Gastroesophageal sphincter (tissue), 4 donors: ENCODE results near the gene TBR1. TPM values are rescaled to one million over a fixed set of nuclear protein-coding genes. Genes with fewer than 3 reads are reported as not detected.
A peak's percentile ranks its signal among the peaks of the same experiment; 100 is the strongest.

Experiments
- ATAC-seq: fragments of 150-250 bp; one replicate; pipeline ENCODE4 v1.9.1; 2016; ENCODE audit warnings: mild to moderate bottlenecking, moderate library complexity
- H3K27ac ChIP-seq, 4 donors: fragments of 200-600 bp; sonication (generic) in 3 of 4; 1 replicate in 3 of 4; 2 replicates in 1 of 4; pipeline ENCODE4 v1.5.1; 2016 to 2019
- H3K27me3 ChIP-seq: fragments of 200-600 bp; sonication (generic); one replicate; pipeline ENCODE4 v1.5.1; 2019
- H3K36me3 ChIP-seq, 2 donors: fragments of 200-600 bp; sonication (generic); one replicate each; pipeline ENCODE4 v1.5.1; 2019; ENCODE audit warnings: control low read depth in 1 of 2
- H3K4me1 ChIP-seq, 3 donors: fragments of 200-600 bp; sonication (generic); 1 replicate in 2 of 3; 2 replicates in 1 of 3; pipeline ENCODE4 v1.5.1; 2016 to 2019; ENCODE audit warnings: control low read depth in 2 of 3
- H3K4me3 ChIP-seq, 2 donors: fragments of 200-600 bp; sonication (generic); one replicate each; pipeline ENCODE4 v1.5.1; 2019; ENCODE audit warnings: mild to moderate bottlenecking in 1 of 2, moderate library complexity in 1 of 2
- H3K9me3 ChIP-seq, 3 donors: fragments of 200-600 bp; sonication (generic); one replicate each; pipeline ENCODE4 v1.5.1; 2017 to 2019; ENCODE audit warnings: control low read depth in 2 of 3
- EP300 ChIP-seq: sonication (generic); formaldehyde crosslinking; IDR thresholded peaks from one replicate; pipeline ENCODE4 v1.6.1; 2017; ENCODE audit warnings: antibody characterized with exemption, mild to moderate bottlenecking
- POLR2A ChIP-seq, 2 donors: fragments of 450-650 bp; IDR thresholded peaks; one replicate each; pipeline ENCODE4 v1.6.1; 2017; ENCODE audit warnings: antibody characterized with exemption in 2 of 2, mild to moderate bottlenecking in 2 of 2, moderate library complexity in 1 of 2
- POLR2AphosphoS5 ChIP-seq: sonication (generic); formaldehyde crosslinking; IDR thresholded peaks from one replicate; pipeline ENCODE4 v1.6.1; 2017; ENCODE audit warnings: antibody characterized with exemption
- WGBS, 2 donors: methylation state at CpG; one replicate each; pipeline ENCODE4 v1.1.5; 2018; ENCODE audit warnings: low coverage in 1 of 2; 5-methylcytosine and 5-hydroxymethylcytosine counted together
- total RNA-seq, 4 donors: library from RNA; depleted of rRNA; stranded (reverse); fragments of >200 nt; gene quantifications; one replicate each; pipeline ENCODE4 v1.1.0, GENCODE V29; 2016
- TF ChIP-seq, protein P1 (sequence below), 4 experiments: fragments of 200-600 bp in 2 of 4; fragments of 450-650 bp in 2 of 4; sonication (generic) in 1 of 4; IDR thresholded peaks; one replicate each; pipeline ENCODE4 v1.5.1; 2017 to 2019; ENCODE audit warnings: antibody characterized with exemption in 4 of 4, mild to moderate bottlenecking in 2 of 4, moderate library complexity in 2 of 4

The TBR1 gene
- total RNA-seq, 4 donors from 2014 or later, result not detected

DNA sequence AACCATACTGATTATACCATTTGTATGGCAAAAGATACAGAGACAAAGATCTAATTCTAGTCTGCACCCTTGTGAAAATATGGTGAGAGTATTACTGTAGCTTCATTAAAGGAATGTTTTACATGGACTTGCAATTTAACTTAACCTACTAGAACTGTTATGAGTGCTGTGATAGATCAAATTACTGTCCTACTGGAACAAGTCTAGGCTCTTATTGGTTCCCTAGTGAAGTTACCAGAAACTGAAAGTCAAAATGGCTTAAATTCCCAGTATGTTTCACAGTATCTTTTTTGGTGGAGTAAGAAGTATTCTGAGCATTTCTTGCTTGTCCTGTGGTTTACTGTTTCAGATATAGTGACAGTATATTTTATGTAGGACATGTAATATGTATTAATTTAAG is 3.8 kb upstream of the TBR1 start:
- no peak for TF ChIP-seq EP300
- no peak for TF ChIP-seq POLR2AphosphoS5
- TF ChIP-seq, protein P1, sequence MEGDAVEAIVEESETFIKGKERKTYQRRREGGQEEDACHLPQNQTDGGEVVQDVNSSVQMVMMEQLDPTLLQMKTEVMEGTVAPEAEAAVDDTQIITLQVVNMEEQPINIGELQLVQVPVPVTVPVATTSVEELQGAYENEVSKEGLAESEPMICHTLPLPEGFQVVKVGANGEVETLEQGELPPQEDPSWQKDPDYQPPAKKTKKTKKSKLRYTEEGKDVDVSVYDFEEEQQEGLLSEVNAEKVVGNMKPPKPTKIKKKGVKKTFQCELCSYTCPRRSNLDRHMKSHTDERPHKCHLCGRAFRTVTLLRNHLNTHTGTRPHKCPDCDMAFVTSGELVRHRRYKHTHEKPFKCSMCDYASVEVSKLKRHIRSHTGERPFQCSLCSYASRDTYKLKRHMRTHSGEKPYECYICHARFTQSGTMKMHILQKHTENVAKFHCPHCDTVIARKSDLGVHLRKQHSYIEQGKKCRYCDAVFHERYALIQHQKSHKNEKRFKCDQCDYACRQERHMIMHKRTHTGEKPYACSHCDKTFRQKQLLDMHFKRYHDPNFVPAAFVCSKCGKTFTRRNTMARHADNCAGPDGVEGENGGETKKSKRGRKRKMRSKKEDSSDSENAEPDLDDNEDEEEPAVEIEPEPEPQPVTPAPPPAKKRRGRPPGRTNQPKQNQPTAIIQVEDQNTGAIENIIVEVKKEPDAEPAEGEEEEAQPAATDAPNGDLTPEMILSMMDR (IDR thresholded peaks at IDR 0.05), result no peak
- no peak for TF ChIP-seq POLR2A (IDR thresholded peaks at IDR 0.05)
- peaks cover 37% of the 10 kb centered on the region for H3K27me3 ChIP-seq

DNA sequence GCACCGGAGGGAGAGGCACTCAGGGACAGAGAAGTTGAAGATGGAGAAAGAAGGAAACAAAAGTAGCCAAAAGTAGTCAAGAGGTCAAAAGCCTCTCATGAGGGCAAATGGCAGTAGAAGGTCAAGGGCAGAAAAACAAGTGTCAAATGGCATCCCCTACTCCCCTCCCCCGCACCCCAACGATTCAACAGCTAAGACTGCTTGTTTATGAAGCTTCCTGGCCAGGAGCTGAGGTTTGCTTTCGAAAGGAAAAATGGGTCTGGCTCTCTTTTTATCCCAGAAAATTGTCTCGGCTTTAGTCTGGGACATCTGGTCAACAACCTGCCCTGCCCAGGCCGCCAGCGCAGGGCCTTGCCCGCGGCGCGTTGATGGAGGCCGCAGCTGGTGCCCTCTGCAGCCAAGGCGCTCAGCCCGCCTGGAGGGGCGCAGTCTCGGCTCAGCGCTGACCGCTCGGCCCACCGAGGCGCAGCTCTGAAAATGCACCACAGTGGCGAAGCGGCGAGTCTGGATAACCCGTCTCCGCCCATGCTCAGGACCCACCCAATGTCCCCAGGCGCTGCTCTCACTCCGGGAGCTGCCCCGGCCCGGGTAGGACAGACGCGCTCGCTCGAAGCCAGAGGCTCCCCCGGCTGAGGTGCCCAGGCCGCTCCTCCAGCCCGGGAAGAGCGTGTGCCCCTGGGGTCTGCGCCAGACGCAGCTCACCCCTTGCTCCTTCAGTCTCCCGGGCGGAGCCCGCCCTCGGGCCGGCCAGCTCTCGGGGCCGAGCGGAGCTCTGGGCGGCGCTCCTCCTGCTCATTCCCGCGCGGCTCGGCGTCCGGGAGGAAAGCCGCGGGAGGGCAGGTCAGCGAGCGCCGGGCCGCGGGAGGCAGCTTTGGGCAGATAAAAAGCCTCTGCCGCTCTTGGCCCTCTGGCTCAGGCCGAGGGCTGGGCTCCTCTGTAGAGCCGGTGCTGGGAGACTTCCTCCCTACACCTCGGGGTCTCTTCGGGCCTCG is 1.8 kb upstream of the TBR1 start:
- Histone ChIP-seq H3K4me1 (peaks cover 0 to 54% (median 10%) of the 10 kb centered on the region in 3 donors), H3K9me3 (no peaks in the 10 kb centered on the region), H3K4me3 (peak overlapping the region; percentile 23 to 55), H3K27ac (peak overlapping the region in 1 of 4 donors; percentile 12), H3K36me3 (peaks cover 0 to 2% of the 10 kb centered on the region in 2 donors), H3K27me3 (peaks cover 57% of the 10 kb centered on the region)
- peak; percentile 66 for ATAC-seq
- WGBS, 2 donors, result 0 to 20% methylated on average over 6 to 9 of the region's 69 CpGs
- TF ChIP-seq POLR2A (IDR thresholded peaks at IDR 0.05) (no peak), POLR2AphosphoS5 (no peak), EP300 (no peak)

More for the DNA sequence above, 3.8 kb upstream of the TBR1 start:
- no peak overlapping the region for H3K4me3 ChIP-seq
- H3K4me1 ChIP-seq, result peaks cover 0 to 36% (median 6%) of the 10 kb centered on the region in 3 donors
- ATAC-seq, result no peak
- H3K36me3 ChIP-seq, result peaks cover 0 to 10% of the 10 kb centered on the region in 2 donors
- H3K9me3 ChIP-seq, result no peaks in the 10 kb centered on the region
- H3K27ac ChIP-seq, result no peak overlapping the region

DNA sequence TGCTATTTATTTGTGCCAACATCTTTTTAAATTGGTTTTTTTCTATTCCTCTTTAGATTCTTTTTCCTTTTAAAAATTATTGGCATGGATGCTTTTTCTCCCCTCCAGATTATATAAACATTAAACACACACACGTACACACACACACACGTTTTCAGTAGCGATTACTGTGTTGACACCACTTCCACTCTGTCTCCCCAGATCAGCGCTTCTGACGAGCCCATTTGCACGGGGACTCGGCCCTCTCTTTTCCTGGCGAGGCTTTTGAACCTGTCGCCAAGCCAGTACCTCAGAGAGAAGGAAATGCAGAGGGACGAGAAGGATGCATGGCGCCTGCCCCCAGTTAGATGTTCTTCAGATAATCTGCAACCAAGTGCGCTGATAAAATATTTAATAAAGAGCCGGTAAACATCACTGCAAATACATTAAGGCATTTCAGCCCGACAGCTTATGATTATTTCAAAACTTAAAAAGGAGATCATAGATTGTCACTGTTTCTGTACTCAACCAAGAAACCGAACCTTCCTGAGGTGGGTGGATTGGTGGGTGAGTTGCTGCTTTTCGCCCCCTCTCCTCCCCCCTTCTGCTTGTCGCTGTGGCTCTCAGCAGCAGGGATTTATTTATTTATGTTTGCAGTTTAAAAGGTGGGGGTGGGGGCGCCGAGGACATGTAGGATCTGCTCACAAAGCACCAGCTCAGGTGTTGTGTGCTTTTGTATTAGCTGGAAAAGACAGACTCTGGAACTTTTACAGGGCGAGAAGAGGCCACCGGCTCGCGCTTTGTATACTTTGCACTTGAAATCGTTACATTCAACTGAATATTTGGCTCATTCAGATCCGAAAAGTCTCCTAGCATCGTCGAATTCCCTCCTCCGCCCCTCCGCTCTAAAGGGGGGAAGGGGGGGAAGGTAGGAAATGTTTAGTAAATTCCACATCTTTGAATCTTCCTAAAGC is 787 bp upstream of the TBR1 start:
- peaks cover 67% of the 10 kb centered on the region for H3K27me3 ChIP-seq

DNA sequence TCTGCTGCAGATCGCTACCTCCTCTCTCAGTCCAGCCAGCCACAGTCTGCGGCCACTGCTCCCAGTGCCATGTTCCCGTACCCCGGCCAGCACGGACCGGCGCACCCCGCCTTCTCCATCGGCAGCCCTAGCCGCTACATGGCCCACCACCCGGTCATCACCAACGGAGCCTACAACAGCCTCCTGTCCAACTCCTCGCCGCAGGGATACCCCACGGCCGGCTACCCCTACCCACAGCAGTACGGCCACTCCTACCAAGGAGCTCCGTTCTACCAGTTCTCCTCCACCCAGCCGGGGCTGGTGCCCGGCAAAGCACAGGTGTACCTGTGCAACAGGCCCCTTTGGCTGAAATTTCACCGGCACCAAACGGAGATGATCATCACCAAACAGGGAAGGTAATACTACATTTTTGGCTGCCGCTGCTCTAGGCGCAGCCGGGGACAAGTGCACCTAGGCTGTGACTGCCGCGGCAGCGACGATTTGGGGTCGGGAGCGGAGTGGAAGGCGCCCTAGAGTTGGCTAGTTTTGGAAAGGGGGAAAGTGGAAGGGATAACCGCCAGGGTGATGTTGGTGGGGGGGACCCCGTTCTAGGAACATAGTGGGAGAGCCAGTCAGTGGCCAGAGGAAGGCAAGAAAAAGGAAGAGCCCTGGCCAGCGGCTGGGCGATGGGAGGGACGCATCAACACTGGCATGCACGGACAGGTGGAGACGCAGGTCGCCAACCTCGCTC is 776 bp downstream of the TBR1 start:
- TF ChIP-seq POLR2AphosphoS5 (no peak), EP300 (no peak), POLR2A (IDR thresholded peaks at IDR 0.05) (no peak)
- TF ChIP-seq, protein P1 (IDR thresholded peaks at IDR 0.05), result no peak
- Histone ChIP-seq H3K4me3 (no peak overlapping the region), H3K4me1 (peaks cover 0 to 54% (median 10%) of the 10 kb centered on the region in 3 donors), H3K9me3 (no peaks in the 10 kb centered on the region), H3K27ac (no peak overlapping the region), H3K27me3 (peaks cover 82% of the 10 kb centered on the region), H3K36me3 (no peaks in the 10 kb centered on the region)
- 7 to 8% methylated on average over 5 to 24 of the region's 41 CpGs for WGBS, 2 donors
- no peak for ATAC-seq

More for the DNA sequence above, 787 bp upstream of the TBR1 start:
- Histone ChIP-seq H3K9me3 (no peaks in the 10 kb centered on the region), H3K4me1 (peaks cover 0 to 54% (median 10%) of the 10 kb centered on the region in 3 donors), H3K36me3 (no peaks in the 10 kb centered on the region), H3K27ac (no peak overlapping the region), H3K4me3 (peak overlapping the region; percentile 23 to 55)
- no peak for ATAC-seq
- WGBS, 2 donors, result 12 to 15% methylated on average over 25 to 26 of the region's 29 CpGs
- TF ChIP-seq POLR2A (IDR thresholded peaks at IDR 0.05) (no peak), EP300 (no peak), POLR2AphosphoS5 (no peak)
- TF ChIP-seq, protein P1 (IDR thresholded peaks at IDR 0.05), result no peak
